ENCODE results near the gene TMEM259.

The TMEM259 gene

GRCh38 chr19:990746-991145, 30.2 kb downstream of the TMEM259 start:
- Histone ChIP-seq H3K4me3 (IDR thresholded peaks at IDR 0.05; ENCODE audit: insufficient read depth, low read depth, low read length) (no peak overlapping the region), H3K4me2 (no peak overlapping the region), H3K27ac (no peak overlapping the region), H3K27me3 (ENCODE audit: insufficient read depth, low read depth) (no peaks in the 10 kb centered on the region), H3K79me2 (ENCODE audit: insufficient read depth, low read depth) (0 out of 2 replicates have a peak, but pooled peaks cover under 1% of the 10 kb centered on the region), H3K36me3 (ENCODE audit: insufficient read depth) (no peaks in the 10 kb centered on the region), H3K4me1 (ENCODE audit: low read depth, poor library complexity, severe bottlenecking) (peaks cover 7% of the 10 kb centered on the region), H2AFZ (ENCODE audit: low read depth) (no peak overlapping the region), H3K9ac (no peak overlapping the region), H4K20me1 (ENCODE audit: insufficient read depth) (no peaks in the 10 kb centered on the region)
- no peak for TF ChIP-seq CTCF (conservative IDR thresholded peaks at IDR 0.05; ENCODE audit: low read depth, low read length)

GRCh38 chr19:990119-990571, 30.8 kb downstream of the TMEM259 start:
- Histone ChIP-seq H2AFZ (ENCODE audit: low read depth) (no peak overlapping the region), H3K4me2 (no peak overlapping the region), H3K36me3 (ENCODE audit: insufficient read depth) (no peaks in the 10 kb centered on the region), H3K79me2 (ENCODE audit: insufficient read depth, low read depth) (peaks cover 6% of the 10 kb centered on the region; the same call in 1 of the 2 replicates), H3K9ac (no peak overlapping the region), H3K27me3 (ENCODE audit: insufficient read depth, low read depth) (no peaks in the 10 kb centered on the region), H3K4me1 (ENCODE audit: low read depth, poor library complexity, severe bottlenecking) (peaks cover 3% of the 10 kb centered on the region), H4K20me1 (ENCODE audit: insufficient read depth) (no peaks in the 10 kb centered on the region), H3K4me3 (IDR thresholded peaks at IDR 0.05; ENCODE audit: insufficient read depth, low read depth, low read length) (no peak overlapping the region), H3K27ac (no peak overlapping the region)
- no peak for TF ChIP-seq CTCF (conservative IDR thresholded peaks at IDR 0.05; ENCODE audit: low read depth, low read length)

- H3K79me2 ChIP-seq (ENCODE audit: insufficient read depth, low read depth): peaks cover 13% of the 10 kb centered on the region; the same call in 1 of the 2 replicates
- no peaks in the 10 kb centered on the region for H3K36me3 ChIP-seq (ENCODE audit: insufficient read depth)
- TF ChIP-seq CTCF (conservative IDR thresholded peaks at IDR 0.05; ENCODE audit: low read depth, low read length): peak; percentile 41
- no peak overlapping the region for H3K9ac ChIP-seq
- H3K4me3 ChIP-seq (IDR thresholded peaks at IDR 0.05; ENCODE audit: insufficient read depth, low read depth, low read length): no peak overlapping the region
- no peak overlapping the region for H3K27ac ChIP-seq
- no peaks in the 10 kb centered on the region for H3K27me3 ChIP-seq (ENCODE audit: insufficient read depth, low read depth)
- H3K4me2 ChIP-seq: no peak overlapping the region
- H2AFZ ChIP-seq (ENCODE audit: low read depth): no peak overlapping the region
- peaks cover 5% of the 10 kb centered on the region for H3K4me1 ChIP-seq (ENCODE audit: low read depth, poor library complexity, severe bottlenecking)
- no peaks in the 10 kb centered on the region for H4K20me1 ChIP-seq (ENCODE audit: insufficient read depth)
Observed at GRCh38 chr19:989381-990081, 31.4 kb downstream of the TMEM259 start.

GRCh38 chr19:988510-988909, 32.4 kb downstream of the TMEM259 start:
- no peak overlapping the region for H3K4me3 ChIP-seq (IDR thresholded peaks at IDR 0.05; ENCODE audit: insufficient read depth, low read depth, low read length)
- no peak overlapping the region for H3K4me2 ChIP-seq
- no peaks in the 10 kb centered on the region for H3K27me3 ChIP-seq (ENCODE audit: insufficient read depth, low read depth)
- no peak overlapping the region for H3K27ac ChIP-seq
- TF ChIP-seq CTCF (conservative IDR thresholded peaks at IDR 0.05; ENCODE audit: low read depth, low read length): no peak
- no peak overlapping the region for H2AFZ ChIP-seq (ENCODE audit: low read depth)
- H3K36me3 ChIP-seq (ENCODE audit: insufficient read depth): no peaks in the 10 kb centered on the region
- peaks cover 15% of the 10 kb centered on the region; the same call in 1 of the 2 replicates for H3K79me2 ChIP-seq (ENCODE audit: insufficient read depth, low read depth)
- H3K4me1 ChIP-seq (ENCODE audit: low read depth, poor library complexity, severe bottlenecking): peaks cover 10% of the 10 kb centered on the region
- no peak overlapping the region for H3K9ac ChIP-seq
- H4K20me1 ChIP-seq (ENCODE audit: insufficient read depth): no peaks in the 10 kb centered on the region

All from KMS-11 (cell line).